DND-41 (cell line): ENCODE measurements around the gene CHAD.

Experiments used
- EZH2 ChIP-seq: IDR thresholded peaks from 3 replicates; pipeline ENCODE4 v1.6.1; 2012; ENCODE audit warnings: borderline replicate concordance, low read depth, mild to moderate bottlenecking, moderate library complexity, low read length, inconsistent platforms; ENCODE audit not compliant: severe bottlenecking
- TF ChIP-seq, protein P1 (sequence below): IDR thresholded peaks from 2 replicates; pipeline ENCODE4 v1.5.1; 2012; ENCODE audit warnings: borderline replicate concordance, low read length, moderate library complexity, mild to moderate bottlenecking; ENCODE audit not compliant: poor library complexity, severe bottlenecking; ENCODE audit errors: extremely low read depth

DNA sequence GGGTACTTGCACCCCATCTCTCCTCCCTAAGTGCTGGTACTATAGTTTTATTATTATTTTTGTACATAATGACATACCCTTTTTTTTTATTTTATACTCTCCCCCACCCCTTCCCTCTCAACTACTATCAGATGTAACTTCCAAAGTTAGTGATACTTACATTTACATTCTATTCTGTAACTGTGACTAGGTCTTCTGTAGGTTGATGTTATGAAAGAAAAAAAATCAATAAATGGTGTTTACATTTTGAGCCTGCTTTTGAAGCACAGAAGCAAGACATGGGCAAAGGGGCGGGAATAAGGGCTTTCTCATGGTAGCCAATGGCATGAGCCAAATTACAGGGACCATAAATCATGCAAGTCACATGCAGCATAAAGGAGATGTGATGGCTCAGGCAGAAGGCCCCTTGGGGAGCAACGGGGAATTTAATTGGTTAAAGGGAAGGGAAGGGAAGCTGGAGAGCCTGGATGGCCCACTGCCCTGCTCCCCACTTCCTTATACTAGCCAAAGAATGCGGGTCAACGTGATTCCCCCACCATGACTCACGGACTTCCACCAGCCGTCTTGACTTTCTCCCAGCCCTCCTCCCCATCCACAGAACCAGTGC is 45.0 kb downstream of the CHAD start:
- TF ChIP-seq, protein P1, sequence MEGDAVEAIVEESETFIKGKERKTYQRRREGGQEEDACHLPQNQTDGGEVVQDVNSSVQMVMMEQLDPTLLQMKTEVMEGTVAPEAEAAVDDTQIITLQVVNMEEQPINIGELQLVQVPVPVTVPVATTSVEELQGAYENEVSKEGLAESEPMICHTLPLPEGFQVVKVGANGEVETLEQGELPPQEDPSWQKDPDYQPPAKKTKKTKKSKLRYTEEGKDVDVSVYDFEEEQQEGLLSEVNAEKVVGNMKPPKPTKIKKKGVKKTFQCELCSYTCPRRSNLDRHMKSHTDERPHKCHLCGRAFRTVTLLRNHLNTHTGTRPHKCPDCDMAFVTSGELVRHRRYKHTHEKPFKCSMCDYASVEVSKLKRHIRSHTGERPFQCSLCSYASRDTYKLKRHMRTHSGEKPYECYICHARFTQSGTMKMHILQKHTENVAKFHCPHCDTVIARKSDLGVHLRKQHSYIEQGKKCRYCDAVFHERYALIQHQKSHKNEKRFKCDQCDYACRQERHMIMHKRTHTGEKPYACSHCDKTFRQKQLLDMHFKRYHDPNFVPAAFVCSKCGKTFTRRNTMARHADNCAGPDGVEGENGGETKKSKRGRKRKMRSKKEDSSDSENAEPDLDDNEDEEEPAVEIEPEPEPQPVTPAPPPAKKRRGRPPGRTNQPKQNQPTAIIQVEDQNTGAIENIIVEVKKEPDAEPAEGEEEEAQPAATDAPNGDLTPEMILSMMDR = no peak
- TF ChIP-seq EZH2 = no peak
